HepG2 (cell line): ENCODE measurements around the gene LRPPRC. TPM values are rescaled to one million over a fixed set of nuclear protein-coding genes. Genes with fewer than 3 reads are reported as not detected.

Experiments used
- ERF ChIP-seq: IDR thresholded peaks from 2 replicates; pipeline ENCODE4 v1.6.1; 2018; ENCODE audit warnings: missing biosample characterization, missing genetic modification reagents
- ESRRA ChIP-seq: sonication (generic); formaldehyde crosslinking; IDR thresholded peaks from 2 replicates; pipeline ENCODE4 v1.5.1; 2020; ENCODE audit warnings: mild to moderate bottlenecking, low read depth, missing genetic modification reagents
- GABPA ChIP-seq, 2 experiments: IDR thresholded peaks; 2 replicates each; pipeline ENCODE4 v1.6.1; 2011 to 2016; ENCODE audit warnings: low read depth in 2 of 2, low read length in 1 of 2, missing biosample characterization in 1 of 2, missing genetic modification characterization in 1 of 2
- MED13 ChIP-seq: sonication (generic); formaldehyde crosslinking; IDR thresholded peaks from 2 replicates; pipeline ENCODE4 v1.5.0; 2020; ENCODE audit warnings: missing genetic modification reagents
- PHB2 ChIP-seq: fragments of 450-650 bp; IDR thresholded peaks from 2 replicates; pipeline ENCODE4 v1.6.1; 2018; ENCODE audit not compliant: partially characterized antibody
- RAD51 ChIP-seq: fragments of 450-650 bp; IDR thresholded peaks from 2 replicates; pipeline ENCODE4 v1.6.1; 2016; ENCODE audit warnings: borderline replicate concordance
- SP140L ChIP-seq: sonication (generic); formaldehyde crosslinking; IDR thresholded peaks from 2 replicates; pipeline ENCODE4 v1.4.0; 2020; ENCODE audit warnings: missing genetic modification reagents, borderline replicate concordance
- TEAD2 ChIP-seq: sonication (generic); formaldehyde crosslinking; IDR thresholded peaks from 2 replicates; pipeline ENCODE4 v1.9.0; 2021; ENCODE audit warnings: missing genetic modification reagents
- ZBTB38 ChIP-seq: sonication (generic); formaldehyde crosslinking; IDR thresholded peaks from 2 replicates; pipeline ENCODE4 v1.5.1; 2020; ENCODE audit warnings: mild to moderate bottlenecking, missing genetic modification reagents
- ZFP41 ChIP-seq: sonication (generic); formaldehyde crosslinking; IDR thresholded peaks from 2 replicates; pipeline ENCODE4 v1.4.0; 2020; ENCODE audit warnings: mild to moderate bottlenecking, missing genetic modification reagents, borderline replicate concordance
- ZNF253 ChIP-seq: sonication (generic); formaldehyde crosslinking; IDR thresholded peaks from 2 replicates; pipeline ENCODE4 v1.8.0; 2022; ENCODE audit warnings: mild to moderate bottlenecking, missing genetic modification reagents, borderline replicate concordance
- ZNF777 ChIP-seq: sonication (generic); formaldehyde crosslinking; IDR thresholded peaks from 2 replicates; pipeline ENCODE4 v1.4.0; 2020; ENCODE audit warnings: missing genetic modification reagents
- polyA plus RNA-seq, 8 experiments: library from polyadenylated mRNA; depleted of rRNA in 3 of 8; stranded (reverse) in 7 of 8; unstranded in 1 of 8; fragments of >200 nt; fragmentation: Illumina TruSeq in 4 of 8; extraction: Trizol in 4 of 8; gene quantifications; 2 replicates each; pipeline versions ENCODE4 v1.2.1 to v1.2.3, GENCODE V29; 2011 to 2016; ENCODE audit warnings: low read depth in 4 of 8, missing spikeins in 1 of 8, mixed read lengths in 1 of 8; ENCODE audit not compliant: insufficient read depth in 1 of 8
- total RNA-seq, 5 experiments: library from RNA; depleted of rRNA; stranded (reverse); fragments of >200 nt; fragmentation: Illumina TruSeq; extraction: Trizol; gene quantifications; 2 replicates each; pipeline ENCODE4 v1.2.3, GENCODE V29; 2016; ENCODE audit warnings: low read depth in 1 of 5
- TF ChIP-seq, protein P1 (sequence below): sonication (generic); formaldehyde crosslinking; conservative IDR thresholded peaks from 2 replicates; pipeline ENCODE4 v1.4.0; 2020; ENCODE audit warnings: mild to moderate bottlenecking, missing genetic modification reagents, moderate library complexity
- TF ChIP-seq, protein P2 (sequence below): IDR thresholded peaks from 2 replicates; pipeline ENCODE4 v1.6.1; 2016; ENCODE audit warnings: missing biosample characterization, missing genetic modification reagents, low read depth
- TF ChIP-seq, protein P3 (sequence below): sonication (generic); formaldehyde crosslinking; IDR thresholded peaks from 2 replicates; pipeline ENCODE4 v1.4.0; 2020; ENCODE audit warnings: missing genetic modification reagents
- TF ChIP-seq, protein P4 (sequence below): sonication (generic); formaldehyde crosslinking; IDR thresholded peaks from 2 replicates; pipeline ENCODE4 v1.9.0; 2021; ENCODE audit warnings: missing genetic modification reagents, borderline replicate concordance
- TF ChIP-seq, protein P5 (sequence below): sonication (generic); formaldehyde crosslinking; IDR thresholded peaks from 2 replicates; pipeline ENCODE4 v1.4.0; 2020; ENCODE audit warnings: mild to moderate bottlenecking, missing genetic modification reagents

The LRPPRC gene
- total and polyA plus RNA-seq, 2 of the 13 experiments (the other 11 are each of a cell fraction or from before 2014, with no cell fraction given): 117 to 167 TPM

DNA sequence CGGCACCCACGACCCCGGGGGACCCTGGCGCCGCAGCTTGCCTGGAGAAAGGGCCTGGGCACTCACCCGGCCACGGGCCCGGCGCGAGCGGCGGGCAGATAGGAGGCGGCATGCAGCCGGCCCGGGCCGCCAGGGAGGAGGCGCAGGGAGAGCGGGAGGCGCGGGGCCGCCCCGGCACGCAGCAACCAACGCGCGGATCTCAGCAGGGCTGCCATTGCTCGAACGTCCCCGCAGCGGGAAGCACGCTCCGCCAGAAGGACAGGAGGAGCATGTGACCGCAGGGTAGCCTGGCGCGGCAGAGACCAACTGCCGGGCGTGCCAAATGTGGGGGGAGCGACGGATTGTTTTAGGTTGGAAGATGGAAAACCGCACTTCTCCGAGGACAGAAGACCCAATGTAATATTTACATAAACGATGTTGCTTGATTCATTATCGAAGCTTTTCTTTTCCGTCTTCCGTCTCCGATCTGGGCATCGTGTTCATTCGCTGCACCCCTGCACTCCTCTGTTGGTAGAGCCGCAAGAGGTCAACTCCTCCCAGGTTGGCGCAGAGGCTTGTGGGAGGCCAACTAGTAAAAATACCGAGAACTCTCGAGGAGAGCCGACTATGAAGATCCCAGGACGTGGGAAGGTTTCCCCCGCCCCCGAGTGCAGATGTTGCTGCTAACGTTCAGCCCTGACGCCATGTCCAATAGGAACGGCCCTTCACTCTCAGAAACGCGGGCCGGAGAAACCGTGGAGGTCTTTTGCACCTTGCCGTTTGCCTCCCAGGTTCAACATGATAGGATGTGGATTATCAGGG, at the start of gene LRPPRC (continued):
- TF ChIP-seq, protein P1, sequence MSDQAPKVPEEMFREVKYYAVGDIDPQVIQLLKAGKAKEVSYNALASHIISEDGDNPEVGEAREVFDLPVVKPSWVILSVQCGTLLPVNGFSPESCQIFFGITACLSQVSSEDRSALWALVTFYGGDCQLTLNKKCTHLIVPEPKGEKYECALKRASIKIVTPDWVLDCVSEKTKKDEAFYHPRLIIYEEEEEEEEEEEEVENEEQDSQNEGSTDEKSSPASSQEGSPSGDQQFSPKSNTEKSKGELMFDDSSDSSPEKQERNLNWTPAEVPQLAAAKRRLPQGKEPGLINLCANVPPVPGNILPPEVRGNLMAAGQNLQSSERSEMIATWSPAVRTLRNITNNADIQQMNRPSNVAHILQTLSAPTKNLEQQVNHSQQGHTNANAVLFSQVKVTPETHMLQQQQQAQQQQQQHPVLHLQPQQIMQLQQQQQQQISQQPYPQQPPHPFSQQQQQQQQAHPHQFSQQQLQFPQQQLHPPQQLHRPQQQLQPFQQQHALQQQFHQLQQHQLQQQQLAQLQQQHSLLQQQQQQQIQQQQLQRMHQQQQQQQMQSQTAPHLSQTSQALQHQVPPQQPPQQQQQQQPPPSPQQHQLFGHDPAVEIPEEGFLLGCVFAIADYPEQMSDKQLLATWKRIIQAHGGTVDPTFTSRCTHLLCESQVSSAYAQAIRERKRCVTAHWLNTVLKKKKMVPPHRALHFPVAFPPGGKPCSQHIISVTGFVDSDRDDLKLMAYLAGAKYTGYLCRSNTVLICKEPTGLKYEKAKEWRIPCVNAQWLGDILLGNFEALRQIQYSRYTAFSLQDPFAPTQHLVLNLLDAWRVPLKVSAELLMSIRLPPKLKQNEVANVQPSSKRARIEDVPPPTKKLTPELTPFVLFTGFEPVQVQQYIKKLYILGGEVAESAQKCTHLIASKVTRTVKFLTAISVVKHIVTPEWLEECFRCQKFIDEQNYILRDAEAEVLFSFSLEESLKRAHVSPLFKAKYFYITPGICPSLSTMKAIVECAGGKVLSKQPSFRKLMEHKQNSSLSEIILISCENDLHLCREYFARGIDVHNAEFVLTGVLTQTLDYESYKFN: peak; percentile 33; the same call in 1 of the 2 replicates
- no peak for TF ChIP-seq PHB2
- 0 out of 2 replicates have a peak, but pooled peaks have one; percentile 60 for TF ChIP-seq ZNF253 (CRISPR knock-in tag)
- TF ChIP-seq, protein P2, sequence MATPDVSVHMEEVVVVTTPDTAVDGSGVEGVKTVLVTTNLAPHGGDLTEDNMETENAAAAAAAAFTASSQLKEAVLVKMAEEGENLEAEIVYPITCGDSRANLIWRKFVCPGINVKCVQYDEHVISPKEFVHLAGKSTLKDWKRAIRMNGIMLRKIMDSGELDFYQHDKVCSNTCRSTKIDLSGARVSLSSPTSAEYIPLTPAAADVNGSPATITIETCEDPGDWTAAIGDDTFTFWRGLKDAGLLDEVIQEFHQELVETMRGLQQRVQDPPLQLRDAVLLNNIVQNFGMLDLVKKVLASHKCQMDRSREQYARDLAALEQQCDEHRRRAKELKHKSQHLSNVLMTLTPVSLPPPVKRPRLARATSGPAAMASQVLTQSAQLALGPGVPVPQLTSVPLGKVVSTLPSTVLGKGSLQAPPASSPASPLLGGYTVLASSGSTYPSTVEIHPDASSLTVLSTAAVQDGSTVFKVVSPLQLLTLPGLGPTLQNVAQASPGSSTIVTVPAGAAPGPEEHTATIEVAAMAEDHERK: peak; percentile 53; the same call in 1 of the 2 replicates
- TF ChIP-seq, protein P3, sequence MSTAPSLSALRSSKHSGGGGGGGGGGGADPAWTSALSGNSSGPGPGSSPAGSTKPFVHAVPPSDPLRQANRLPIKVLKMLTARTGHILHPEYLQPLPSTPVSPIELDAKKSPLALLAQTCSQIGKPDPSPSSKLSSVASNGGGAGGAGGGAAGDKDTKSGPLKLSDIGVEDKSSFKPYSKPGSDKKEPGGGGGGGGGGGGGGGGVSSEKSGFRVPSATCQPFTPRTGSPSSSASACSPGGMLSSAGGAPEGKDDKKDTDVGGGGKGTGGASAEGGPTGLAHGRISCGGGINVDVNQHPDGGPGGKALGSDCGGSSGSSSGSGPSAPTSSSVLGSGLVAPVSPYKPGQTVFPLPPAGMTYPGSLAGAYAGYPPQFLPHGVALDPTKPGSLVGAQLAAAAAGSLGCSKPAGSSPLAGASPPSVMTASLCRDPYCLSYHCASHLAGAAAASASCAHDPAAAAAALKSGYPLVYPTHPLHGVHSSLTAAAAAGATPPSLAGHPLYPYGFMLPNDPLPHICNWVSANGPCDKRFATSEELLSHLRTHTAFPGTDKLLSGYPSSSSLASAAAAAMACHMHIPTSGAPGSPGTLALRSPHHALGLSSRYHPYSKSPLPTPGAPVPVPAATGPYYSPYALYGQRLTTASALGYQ: no peak
- no peak; the same call in 1 of the 2 replicates for TF ChIP-seq ESRRA (CRISPR knock-in tag)
- 0 out of 2 replicates have a peak, but pooled peaks have one; percentile 45 for TF ChIP-seq TEAD2 (CRISPR knock-in tag)
- TF ChIP-seq, protein P4, sequence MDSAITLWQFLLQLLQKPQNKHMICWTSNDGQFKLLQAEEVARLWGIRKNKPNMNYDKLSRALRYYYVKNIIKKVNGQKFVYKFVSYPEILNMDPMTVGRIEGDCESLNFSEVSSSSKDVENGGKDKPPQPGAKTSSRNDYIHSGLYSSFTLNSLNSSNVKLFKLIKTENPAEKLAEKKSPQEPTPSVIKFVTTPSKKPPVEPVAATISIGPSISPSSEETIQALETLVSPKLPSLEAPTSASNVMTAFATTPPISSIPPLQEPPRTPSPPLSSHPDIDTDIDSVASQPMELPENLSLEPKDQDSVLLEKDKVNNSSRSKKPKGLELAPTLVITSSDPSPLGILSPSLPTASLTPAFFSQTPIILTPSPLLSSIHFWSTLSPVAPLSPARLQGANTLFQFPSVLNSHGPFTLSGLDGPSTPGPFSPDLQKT (CRISPR knock-in tag): no peak
- peak; percentile 67; the same call in 1 of the 2 replicates for TF ChIP-seq ERF (CRISPR knock-in tag)
- TF ChIP-seq ZFP41 (CRISPR knock-in tag): no peak
- TF ChIP-seq MED13 (CRISPR knock-in tag): no peak
- TF ChIP-seq RAD51: peak; percentile 63
- peak; percentile 29 for TF ChIP-seq ZNF777 (CRISPR knock-in tag)
- TF ChIP-seq, protein P5, sequence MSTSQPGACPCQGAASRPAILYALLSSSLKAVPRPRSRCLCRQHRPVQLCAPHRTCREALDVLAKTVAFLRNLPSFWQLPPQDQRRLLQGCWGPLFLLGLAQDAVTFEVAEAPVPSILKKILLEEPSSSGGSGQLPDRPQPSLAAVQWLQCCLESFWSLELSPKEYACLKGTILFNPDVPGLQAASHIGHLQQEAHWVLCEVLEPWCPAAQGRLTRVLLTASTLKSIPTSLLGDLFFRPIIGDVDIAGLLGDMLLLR (CRISPR knock-in tag): peak; percentile 22; the same call in 1 of the 2 replicates
- TF ChIP-seq GABPA (IDR thresholded peaks at IDR 0.05; ENCODE audit: low read depth, low read length): no peak
- TF ChIP-seq GABPA (CRISPR knock-in tag; IDR thresholded peaks at IDR 0.05; ENCODE audit: low read depth): peak; percentile 69
- TF ChIP-seq SP140L (CRISPR knock-in tag): peak; percentile 74; the same call in 1 of the 2 replicates
- peak; percentile 47; the same call in 1 of the 2 replicates for TF ChIP-seq ZBTB38 (CRISPR knock-in tag)
